Suppressor macrophage treated with lipopolysaccharide for 4 hours (primary cell): Measurements from ENCODE around the gene CELF4.

Experiments used
- DNase-seq: peaks from one replicate; pipeline ENCODE4 v3.0.0-alpha.2; 2020

CELF4 gene

DNA sequence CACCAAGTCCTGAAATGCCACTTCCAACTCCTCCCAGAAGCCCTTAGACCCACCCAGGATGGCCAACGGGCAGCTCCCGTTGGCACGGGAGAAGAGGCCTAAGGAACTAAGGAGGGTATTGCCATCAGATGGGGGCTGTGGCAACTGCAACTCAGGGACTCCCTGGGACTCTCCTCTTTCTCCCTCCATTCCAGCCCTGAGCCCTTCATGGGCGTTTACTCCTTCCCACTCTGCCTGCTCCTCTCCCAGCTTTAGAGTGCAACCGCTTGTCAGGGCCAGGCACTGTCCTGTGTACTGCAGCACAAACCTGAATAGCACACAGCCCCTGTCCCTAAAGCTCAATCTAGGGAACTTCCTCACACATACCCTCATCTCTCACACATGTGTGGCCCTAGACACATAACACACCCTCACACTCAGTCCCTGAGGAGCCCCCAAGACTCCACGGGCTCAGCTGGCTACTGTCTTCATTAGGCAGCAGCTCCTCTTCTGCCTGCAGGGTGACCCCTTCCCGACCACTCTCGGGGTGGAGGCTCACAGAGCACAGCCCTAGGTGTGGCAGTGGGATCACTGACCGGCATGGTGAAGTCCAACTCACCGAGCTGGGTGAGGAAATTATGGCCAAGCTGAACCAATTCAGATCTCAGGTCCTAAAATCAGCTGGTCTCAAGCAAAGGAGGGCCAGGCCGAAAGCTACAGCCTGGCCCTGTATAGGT lies 316.3 kb downstream of the CELF4 start:
- DNase-seq, result no peak

- no peak for DNase-seq
These were observed 317.3 kb downstream of the CELF4 start for GRCh38 chr18:37248281-37248680.

- DNase-seq, result no peak
These were observed 318.0 kb downstream of the CELF4 start for GRCh38 chr18:37247497-37248161.

DNA sequence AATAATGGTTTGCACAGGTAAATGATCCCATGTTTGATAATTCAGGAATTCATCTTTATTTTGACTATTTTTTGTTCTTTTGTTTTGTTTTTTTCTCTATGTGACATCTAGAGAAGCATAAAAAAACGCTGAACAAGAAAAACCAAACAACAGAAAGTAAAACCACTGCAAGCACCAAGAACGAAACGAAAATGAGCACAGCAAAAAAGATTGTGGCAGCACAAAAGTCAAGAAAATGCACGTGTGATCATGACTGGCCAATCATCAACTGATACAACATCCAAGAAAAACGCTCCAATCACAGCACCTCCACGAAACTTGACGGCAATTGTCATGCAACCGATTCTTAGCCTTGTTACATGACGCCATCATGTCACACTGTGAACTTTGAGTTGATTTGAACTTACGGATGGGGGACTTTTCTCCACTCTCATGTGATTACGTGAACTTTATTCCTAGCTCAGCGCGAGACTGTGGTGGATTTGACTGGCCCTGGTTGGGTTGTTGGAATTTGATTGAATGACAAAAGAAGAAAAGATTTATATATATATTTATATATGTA lies 318.7 kb downstream of the CELF4 start:
- no peak for DNase-seq

DNA sequence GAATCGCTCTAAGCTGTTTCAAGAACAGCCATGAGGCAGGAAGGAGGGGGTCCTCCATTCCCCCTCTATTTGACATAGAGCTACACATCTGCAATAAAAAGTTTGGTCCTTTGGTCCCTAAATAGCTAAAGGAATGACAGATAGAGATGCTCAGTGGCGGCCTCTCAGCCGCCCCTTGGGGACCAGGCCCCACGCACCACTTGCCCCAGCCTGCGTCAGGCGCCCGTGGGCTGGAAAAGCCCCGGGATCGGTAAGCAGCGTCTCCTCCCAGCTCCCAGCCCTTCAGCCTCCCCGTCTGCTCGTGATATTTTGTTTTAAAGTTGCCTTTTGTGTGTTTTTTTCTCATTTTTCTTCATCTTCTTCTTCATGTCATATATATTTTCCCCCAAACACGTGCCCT lies 321.0 kb downstream of the CELF4 start:
- DNase-seq, result no peak

- DNase-seq, result no peak
These were observed 321.9 kb downstream of the CELF4 start for GRCh38 chr18:37243741-37244140.

GRCh38 chr18:37242826-37243560 lies 322.6 kb downstream of the CELF4 start:
- DNase-seq, result no peak

- no peak for DNase-seq
These were observed 323.5 kb downstream of the CELF4 start for GRCh38 chr18:37242091-37242490.

- DNase-seq, result no peak
These were observed 327.1 kb downstream of the CELF4 start for GRCh38 chr18:37238282-37239108.

DNA sequence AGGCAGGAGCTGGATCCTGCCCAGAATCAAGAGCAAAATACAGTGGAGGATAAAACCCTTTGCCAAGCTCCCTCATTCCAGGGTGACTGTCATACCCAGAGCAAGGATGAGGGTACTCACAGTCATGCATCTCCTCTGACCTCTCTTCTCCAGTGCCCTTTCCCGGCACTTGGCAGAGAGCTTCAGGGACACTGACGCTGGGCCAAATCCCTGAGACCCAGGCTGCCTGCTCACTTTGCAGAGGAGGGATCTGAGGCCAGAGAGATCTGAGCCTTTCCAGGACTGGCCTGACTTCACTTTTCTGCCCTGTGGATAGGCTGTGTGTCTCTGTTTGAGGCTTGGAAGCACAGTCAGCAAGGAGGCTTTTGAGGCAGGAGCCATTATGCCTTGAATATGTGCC lies 330.0 kb downstream of the CELF4 start:
- DNase-seq, result no peak

DNA sequence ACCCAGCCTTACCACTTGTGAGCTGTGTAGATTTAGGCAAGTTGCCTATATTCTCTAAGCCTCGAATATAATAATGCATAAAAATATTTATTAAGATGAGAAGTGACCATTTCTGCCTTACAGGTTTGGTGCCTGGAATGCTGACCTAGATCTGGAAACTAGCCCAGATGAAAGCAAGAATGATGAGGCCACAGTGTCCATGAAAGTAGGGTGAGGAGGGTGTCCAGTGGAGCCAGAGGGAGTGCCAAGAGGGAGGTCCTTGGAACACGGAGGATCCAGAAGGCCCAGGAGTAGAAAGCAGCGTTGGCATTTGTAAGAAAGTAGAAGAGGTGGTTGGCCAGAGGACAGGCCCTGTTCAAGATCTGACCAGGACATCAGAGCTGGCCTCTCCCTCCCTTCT lies 334.3 kb downstream of the CELF4 start:
- no peak for DNase-seq

- no peak for DNase-seq
These were observed 334.8 kb downstream of the CELF4 start for GRCh38 chr18:37230768-37231167.

- DNase-seq, result no peak
These were observed 340.3 kb downstream of the CELF4 start for GRCh38 chr18:37225279-37225678.

GRCh38 chr18:37222999-37223378 lies 342.6 kb downstream of the CELF4 start:
- DNase-seq, result no peak

GRCh38 chr18:37222354-37222998 lies 343.1 kb downstream of the CELF4 start:
- no peak for DNase-seq

DNA sequence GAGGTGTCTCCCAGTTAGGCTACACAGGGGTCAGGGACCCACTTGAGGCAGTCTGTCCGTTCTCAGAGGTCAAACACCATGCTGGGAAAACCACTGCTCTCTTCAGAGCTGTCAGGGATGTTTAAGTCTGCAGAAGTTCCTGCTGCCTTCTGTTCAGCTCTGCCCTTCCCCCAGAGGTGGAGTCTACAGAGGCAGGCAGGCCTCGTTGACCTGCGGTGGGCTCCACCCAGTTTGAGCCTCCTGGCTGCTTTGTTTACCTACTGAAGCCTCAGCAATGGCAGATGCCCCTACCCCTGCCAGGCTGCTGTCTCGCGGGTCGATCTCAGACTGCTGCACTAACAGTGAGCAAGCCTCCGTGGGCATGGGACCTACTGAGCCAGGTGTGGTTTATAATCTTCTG lies 346.3 kb downstream of the CELF4 start:
- DNase-seq, result no peak

DNA sequence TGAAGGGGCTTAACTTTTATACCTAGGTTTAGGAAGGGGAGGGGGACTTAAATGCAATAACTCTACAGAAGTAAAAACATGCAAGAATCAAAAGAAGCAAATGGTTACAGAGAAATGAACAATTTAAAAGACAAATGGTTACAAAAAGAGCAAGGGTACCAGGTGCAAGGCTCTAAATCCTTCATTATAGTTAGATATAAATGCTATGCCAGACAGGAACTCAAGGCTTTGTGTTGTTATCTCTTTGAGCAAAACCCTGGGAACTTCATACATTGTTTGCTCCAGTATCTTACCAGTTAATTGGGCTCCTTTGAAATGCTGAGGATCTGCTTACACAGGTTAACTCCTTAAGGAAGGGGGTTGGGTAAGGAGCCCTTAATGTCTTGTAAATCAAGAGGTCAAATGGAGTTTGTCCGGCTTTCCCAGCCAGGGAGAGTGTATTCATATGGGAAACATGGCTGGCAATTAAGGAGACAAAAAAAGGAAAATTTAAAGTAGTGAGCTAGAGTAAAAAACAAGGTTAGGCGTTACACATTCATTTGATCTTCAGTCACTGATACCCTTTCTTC lies 347.5 kb downstream of the CELF4 start:
- no peak for DNase-seq

- no peak for DNase-seq
These were observed 354.8 kb downstream of the CELF4 start for GRCh38 chr18:37210781-37211180.

DNA sequence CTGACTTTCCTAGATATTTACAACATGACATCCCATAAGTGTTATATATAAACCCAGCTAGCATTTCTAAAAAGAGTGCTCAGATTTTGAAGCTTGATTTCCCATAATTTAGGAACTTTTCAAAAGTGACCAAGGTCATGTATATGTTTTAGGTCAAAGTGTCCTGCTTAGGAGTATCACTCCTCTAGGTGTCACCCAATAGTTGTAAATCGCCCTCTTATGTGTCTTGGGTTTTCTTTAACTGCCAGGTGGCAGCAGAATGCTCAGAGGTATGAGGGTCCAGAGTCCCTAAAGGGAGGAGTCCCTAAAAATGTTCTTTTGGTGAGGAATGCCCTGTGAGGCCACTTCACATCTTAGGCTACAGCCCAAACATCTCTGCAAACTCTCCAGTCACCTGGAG lies 358.3 kb downstream of the CELF4 start:
- no peak for DNase-seq

GRCh38 chr18:37199741-37200140 lies 365.9 kb downstream of the CELF4 start:
- no peak for DNase-seq
